SU-DHL-6 (cell line): ENCODE measurements around the gene PAPOLB.

ENCODE experiments used
- H2AFZ ChIP-seq: fragments of 200-600 bp; sonication (generic); 2 replicates; pipeline ENCODE4 v1.6.1; 2014; ENCODE audit warnings: low read depth, mild to moderate bottlenecking, moderate library complexity, mixed read lengths, antibody characterized with exemption, low read length; ENCODE audit not compliant: severe bottlenecking
- H3F3A ChIP-seq: fragments of 200-600 bp; shearing (Covaris generic); 2 replicates; pipeline ENCODE4 v1.6.0; 2016; ENCODE audit warnings: antibody characterized with exemption, mild to moderate bottlenecking; ENCODE audit not compliant: insufficient read depth
- H3K27ac ChIP-seq: fragments of 200-600 bp; sonication (generic); 2 replicates; pipeline ENCODE4 v1.5.1; 2016; ENCODE audit warnings: low read depth, mild to moderate bottlenecking, low read length, moderate library complexity, mixed read lengths
- H3K27me3 ChIP-seq: fragments of 200-600 bp; sonication (generic), shearing (Covaris generic); 2 replicates; pipeline ENCODE4 v1.6.0; 2014; ENCODE audit warnings: mild to moderate bottlenecking, low read length
- H3K36me3 ChIP-seq: fragments of 200-600 bp; sonication (generic); 2 replicates; pipeline ENCODE4 v1.6.1; 2014; ENCODE audit warnings: mild to moderate bottlenecking, low read length, mixed read lengths
- H3K4me2 ChIP-seq: fragments of 300-600, 200-600 bp; shearing (Covaris generic), sonication (generic); 2 replicates; pipeline ENCODE4 v1.6.0; 2014; ENCODE audit warnings: low read length, low read depth, mild to moderate bottlenecking; ENCODE audit not compliant: poor library complexity, severe bottlenecking
- H3K4me3 ChIP-seq: fragments of 200-600 bp; sonication (generic); 2 replicates; pipeline ENCODE4 v1.5.1; 2014; ENCODE audit warnings: antibody characterized with exemption, low read length, mild to moderate bottlenecking, mixed read lengths; ENCODE audit not compliant: insufficient read depth, poor library complexity, severe bottlenecking
- H3K79me2 ChIP-seq: fragments of 200-600 bp; sonication (generic); 2 replicates; pipeline ENCODE4 v1.6.1; 2014; ENCODE audit warnings: mild to moderate bottlenecking, low read length, moderate library complexity; ENCODE audit not compliant: insufficient read depth
- H3K9ac ChIP-seq: fragments of 200-600 bp; sonication (generic); 2 replicates; pipeline ENCODE4 v1.7.0; 2014; ENCODE audit warnings: mild to moderate bottlenecking, low read length
- H3K9me2 ChIP-seq: fragments of 200-600 bp; sonication (generic); replicated peaks from 2 replicates; pipeline ENCODE4 v1.6.1; 2014; ENCODE audit warnings: low read length; ENCODE audit not compliant: insufficient read depth
- H3K9me3 ChIP-seq: fragments of 200-600 bp; sonication (generic); 2 replicates; pipeline ENCODE4 v1.6.1; 2014; ENCODE audit warnings: low read length, mixed read lengths; ENCODE audit not compliant: insufficient read depth
- H4K20me1 ChIP-seq: fragments of 200-600 bp; sonication (generic); 2 replicates; pipeline ENCODE4 v1.6.1; 2014; ENCODE audit warnings: low read depth, mild to moderate bottlenecking, antibody characterized with exemption, low read length, moderate library complexity, mixed read lengths
- EZH2phosphoT487 ChIP-seq: fragments of 200-600 bp; sonication (generic), shearing (Covaris generic); conservative IDR thresholded peaks from 2 replicates; pipeline ENCODE4 v1.6.1; 2018; ENCODE audit warnings: mild to moderate bottlenecking, antibody characterized with exemption, low read length, moderate library complexity, mixed read lengths
- TF ChIP-seq, protein P1 (sequence below): fragments of 200-600 bp; sonication (generic); IDR thresholded peaks from one replicate; pipeline ENCODE4 v1.5.1; 2017; ENCODE audit warnings: antibody characterized with exemption, mild to moderate bottlenecking, low read length, moderate library complexity; ENCODE audit not compliant: insufficient read depth, poor library complexity, severe bottlenecking

Gene PAPOLB

DNA sequence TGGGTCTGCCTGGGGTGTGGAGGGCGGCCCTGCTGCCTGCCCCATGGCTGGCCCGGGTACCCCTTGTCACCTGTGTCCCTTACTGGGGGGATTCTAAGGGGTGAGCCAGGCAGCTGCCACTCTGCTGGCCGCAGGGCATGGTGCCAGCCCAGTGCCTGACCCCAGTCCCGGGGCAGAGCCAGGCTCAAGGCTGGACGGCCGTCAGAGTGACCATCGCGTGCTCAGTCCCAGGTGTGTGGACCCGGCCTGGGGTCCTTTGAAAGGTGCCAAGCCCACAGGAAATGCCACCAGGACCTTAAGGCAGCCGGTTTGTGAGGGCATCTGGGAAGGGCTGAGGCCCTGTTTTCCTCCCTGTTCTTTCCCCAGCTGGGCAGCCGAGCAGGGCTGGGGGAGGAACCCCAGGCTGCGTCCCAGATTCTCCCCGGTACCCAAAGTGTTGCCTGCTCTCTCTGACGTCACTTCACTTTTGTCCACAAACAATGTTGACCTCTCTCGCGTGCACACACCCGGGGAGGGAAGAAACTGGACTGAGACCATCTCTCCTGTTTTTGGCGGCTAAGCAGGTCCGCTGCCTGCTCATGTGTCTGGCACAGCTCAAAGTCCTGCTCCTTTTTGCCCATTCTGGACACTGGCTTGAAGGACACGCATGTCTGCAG lies 37.6 kb downstream of the PAPOLB start:
- Histone ChIP-seq H3K27ac (no peak overlapping the region), H4K20me1 (no peaks in the 10 kb centered on the region), H3K4me2 (no peak overlapping the region), H3K9me3 (no peaks in the 10 kb centered on the region), H3K79me2 (no peaks in the 10 kb centered on the region), H3K9ac (no peak overlapping the region), H3K9me2 (no peaks in the 10 kb centered on the region), H2AFZ (no peak overlapping the region), H3K27me3 (no peaks in the 10 kb centered on the region), H3F3A (no peaks in the 10 kb centered on the region), H3K36me3 (no peaks in the 10 kb centered on the region), H3K4me3 (no peak overlapping the region)
- TF ChIP-seq, protein P1, sequence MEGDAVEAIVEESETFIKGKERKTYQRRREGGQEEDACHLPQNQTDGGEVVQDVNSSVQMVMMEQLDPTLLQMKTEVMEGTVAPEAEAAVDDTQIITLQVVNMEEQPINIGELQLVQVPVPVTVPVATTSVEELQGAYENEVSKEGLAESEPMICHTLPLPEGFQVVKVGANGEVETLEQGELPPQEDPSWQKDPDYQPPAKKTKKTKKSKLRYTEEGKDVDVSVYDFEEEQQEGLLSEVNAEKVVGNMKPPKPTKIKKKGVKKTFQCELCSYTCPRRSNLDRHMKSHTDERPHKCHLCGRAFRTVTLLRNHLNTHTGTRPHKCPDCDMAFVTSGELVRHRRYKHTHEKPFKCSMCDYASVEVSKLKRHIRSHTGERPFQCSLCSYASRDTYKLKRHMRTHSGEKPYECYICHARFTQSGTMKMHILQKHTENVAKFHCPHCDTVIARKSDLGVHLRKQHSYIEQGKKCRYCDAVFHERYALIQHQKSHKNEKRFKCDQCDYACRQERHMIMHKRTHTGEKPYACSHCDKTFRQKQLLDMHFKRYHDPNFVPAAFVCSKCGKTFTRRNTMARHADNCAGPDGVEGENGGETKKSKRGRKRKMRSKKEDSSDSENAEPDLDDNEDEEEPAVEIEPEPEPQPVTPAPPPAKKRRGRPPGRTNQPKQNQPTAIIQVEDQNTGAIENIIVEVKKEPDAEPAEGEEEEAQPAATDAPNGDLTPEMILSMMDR = no peak
- no peak for TF ChIP-seq EZH2phosphoT487

DNA sequence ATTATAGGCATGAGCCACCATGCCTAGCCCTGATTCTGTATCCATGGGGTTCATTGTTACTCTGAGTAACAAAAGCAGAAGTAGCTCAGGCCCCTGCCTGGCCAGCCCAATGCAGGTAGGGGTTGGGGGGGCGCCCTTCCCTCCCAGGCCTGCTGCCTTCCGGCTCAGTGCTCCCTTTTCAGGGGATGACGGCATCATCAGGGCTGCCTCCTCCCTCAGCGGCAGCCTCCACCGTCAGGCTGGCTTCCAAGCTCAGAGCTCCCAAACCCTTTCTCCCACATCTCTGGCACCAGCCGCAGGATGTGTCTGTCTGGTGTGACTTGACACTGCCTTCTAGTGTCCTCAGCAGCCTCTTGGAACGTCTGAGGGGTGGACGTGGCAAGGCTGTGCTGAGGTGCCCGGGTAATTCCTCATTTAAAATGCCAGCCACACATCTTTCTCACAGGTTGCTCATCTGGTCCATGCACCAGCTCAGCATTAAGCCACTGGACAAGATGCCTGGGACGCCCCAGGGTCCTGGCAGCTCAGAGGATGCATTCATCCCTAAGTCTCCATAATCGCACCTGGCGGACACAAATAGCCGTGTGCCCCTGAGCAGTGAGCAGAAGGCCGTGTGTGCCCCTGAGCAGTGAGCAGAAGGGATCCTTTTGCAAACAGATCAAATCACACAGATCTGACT lies 38.2 kb downstream of the PAPOLB start:
- H3K36me3 ChIP-seq = no peaks in the 10 kb centered on the region
- H3K4me2 ChIP-seq = no peak overlapping the region
- no peaks in the 10 kb centered on the region for H3K27me3 ChIP-seq
- TF ChIP-seq EZH2phosphoT487 = no peak
- TF ChIP-seq, protein P1 = no peak
- no peak overlapping the region for H3K9ac ChIP-seq
- no peaks in the 10 kb centered on the region for H4K20me1 ChIP-seq
- no peaks in the 10 kb centered on the region for H3K79me2 ChIP-seq
- H3K27ac ChIP-seq = no peak overlapping the region
- no peaks in the 10 kb centered on the region for H3K9me2 ChIP-seq
- H2AFZ ChIP-seq = no peak overlapping the region
- no peaks in the 10 kb centered on the region for H3K9me3 ChIP-seq
- no peaks in the 10 kb centered on the region for H3F3A ChIP-seq
- no peak overlapping the region for H3K4me3 ChIP-seq

DNA sequence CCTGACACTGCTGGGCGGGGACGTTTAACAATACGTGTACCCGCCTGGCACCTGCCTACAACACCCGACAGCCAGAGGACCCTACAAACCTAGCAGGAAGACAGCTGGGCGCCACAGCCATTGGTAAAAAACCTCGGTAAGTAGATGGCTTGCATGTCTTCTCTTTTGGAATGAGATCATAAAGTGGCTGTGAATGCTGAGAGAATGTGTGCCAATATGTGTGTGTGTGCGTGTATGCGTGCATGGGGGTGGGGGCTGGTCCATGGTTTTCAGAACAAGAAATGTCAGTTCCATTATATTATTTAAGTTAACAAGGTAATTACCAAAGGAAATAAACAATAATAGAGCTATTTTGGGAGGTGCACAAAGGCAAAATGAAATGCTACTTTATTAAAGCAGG lies 39.2 kb downstream of the PAPOLB start:
- no peaks in the 10 kb centered on the region for H3K9me2 ChIP-seq
- H3K4me3 ChIP-seq = no peak overlapping the region
- H3K79me2 ChIP-seq = no peaks in the 10 kb centered on the region
- H3K27me3 ChIP-seq = no peaks in the 10 kb centered on the region
- no peaks in the 10 kb centered on the region for H3K9me3 ChIP-seq
- no peak overlapping the region for H2AFZ ChIP-seq
- H3K27ac ChIP-seq = no peak overlapping the region
- no peak overlapping the region for H3K4me2 ChIP-seq
- no peaks in the 10 kb centered on the region for H4K20me1 ChIP-seq
- TF ChIP-seq EZH2phosphoT487 = no peak
- TF ChIP-seq, protein P1 = no peak
- H3K9ac ChIP-seq = no peak overlapping the region
- H3F3A ChIP-seq = no peaks in the 10 kb centered on the region
- no peaks in the 10 kb centered on the region for H3K36me3 ChIP-seq
